GM06990 (cell line): ENCODE results near the gene HORMAD1.
A peak's percentile ranks its signal among the peaks of the same experiment; 100 is the strongest.

Source experiments
- DNase-seq: peaks from one replicate; pipeline ENCODE4 v3.0.0-alpha.2; 2011; ENCODE audit not compliant: insufficient read length; ENCODE audit errors: extremely low read depth
- H3K27me3 ChIP-seq: replicated peaks from 2 replicates; pipeline ENCODE4 v1.6.0; 2011; ENCODE audit warnings: low read length; ENCODE audit not compliant: control insufficient read depth, insufficient read depth
- H3K36me3 ChIP-seq: 2 replicates; pipeline ENCODE4 v1.5.1; 2011; ENCODE audit warnings: low read length; ENCODE audit not compliant: control insufficient read depth, insufficient read depth
- H3K4me3 ChIP-seq: replicated peaks from 2 replicates; pipeline ENCODE4 v1.5.1; 2011; ENCODE audit warnings: low read depth, mild to moderate bottlenecking, control low read depth, low read length
- CTCF ChIP-seq: IDR thresholded peaks from 2 replicates; pipeline ENCODE4 v1.5.1; 2011; ENCODE audit warnings: low read length, control low read depth, mild to moderate bottlenecking, inconsistent platforms; ENCODE audit not compliant: insufficient read depth, poor library complexity, severe bottlenecking

HORMAD1 gene

GRCh38 chr1:150708595-150708994 lies 12.1 kb downstream of the HORMAD1 start:
- no peak for DNase-seq
- no peaks in the 10 kb centered on the region for H3K36me3 ChIP-seq
- no peaks in the 10 kb centered on the region for H3K27me3 ChIP-seq
- no peak overlapping the region for H3K4me3 ChIP-seq
- TF ChIP-seq CTCF, result no peak

DNA sequence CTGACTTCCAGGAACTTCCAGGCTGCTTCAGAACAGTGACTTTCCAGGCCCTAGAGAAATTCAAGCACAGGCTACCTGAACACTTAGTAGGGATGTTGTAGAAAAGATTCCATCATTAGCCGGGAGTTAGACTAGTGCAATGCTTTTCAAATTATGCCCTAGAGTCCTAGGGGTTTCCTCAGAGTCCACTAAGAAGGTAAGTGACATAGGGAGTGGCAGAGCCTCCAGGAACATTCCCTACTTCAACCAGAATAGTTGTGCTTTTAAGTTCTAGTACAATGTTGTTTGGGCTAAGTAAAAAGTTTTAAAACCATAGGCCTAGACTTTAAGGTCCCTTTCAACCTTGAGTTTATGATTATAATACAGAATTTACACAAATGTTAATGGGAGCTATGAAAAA lies 14.6 kb downstream of the HORMAD1 start:
- H3K27me3 ChIP-seq, result no peaks in the 10 kb centered on the region
- no peak for DNase-seq
- H3K36me3 ChIP-seq, result no peaks in the 10 kb centered on the region
- TF ChIP-seq CTCF, result no peak
- H3K4me3 ChIP-seq, result no peak overlapping the region

- Histone ChIP-seq H3K36me3 (no peaks in the 10 kb centered on the region), H3K4me3 (no peak overlapping the region), H3K27me3 (no peaks in the 10 kb centered on the region)
- no peak for DNase-seq
- no peak for TF ChIP-seq CTCF
Measured at GRCh38 chr1:150703427-150703826, 17.3 kb downstream of the HORMAD1 start.

- DNase-seq, result peak; percentile 84
- H3K36me3 ChIP-seq, result no peaks in the 10 kb centered on the region
- peak within 1 kb of the TSS; percentile 97 for H3K4me3 ChIP-seq
- no peak for TF ChIP-seq CTCF
- H3K27me3 ChIP-seq, result no peaks in the 10 kb centered on the region
Measured at GRCh38 chr1:150696995-150697927, 23.4 kb downstream of the HORMAD1 start, which contains the start of gene GOLPH3L. GOLPH3L (minus strand) TSS chr1:150697154; CDS start chr1:150694838, 2,316 bp downstream.

DNA sequence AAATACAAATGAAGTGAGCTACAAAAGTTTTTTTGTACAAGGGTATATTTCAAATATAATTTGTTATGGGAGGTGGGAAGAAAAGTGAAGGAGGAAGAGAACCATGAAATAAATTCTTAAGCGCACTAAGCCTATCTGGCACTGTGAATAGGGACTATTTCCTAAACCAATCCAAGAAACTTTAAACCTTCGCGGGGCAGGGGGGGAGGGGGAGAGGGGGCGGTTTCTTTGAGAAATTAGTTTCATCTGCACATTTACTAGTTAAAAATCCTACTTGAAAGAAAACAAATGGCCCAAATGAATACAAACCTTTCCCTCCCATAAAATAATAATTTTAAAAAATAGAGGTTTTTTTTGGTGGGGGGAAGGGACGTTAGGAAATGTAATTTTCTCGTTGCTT lies 24.1 kb downstream of the HORMAD1 start:
- DNase-seq, result no peak
- no peak for TF ChIP-seq CTCF
- Histone ChIP-seq H3K27me3 (no peaks in the 10 kb centered on the region), H3K4me3 (peak overlapping the region; percentile 97), H3K36me3 (no peaks in the 10 kb centered on the region)

DNA sequence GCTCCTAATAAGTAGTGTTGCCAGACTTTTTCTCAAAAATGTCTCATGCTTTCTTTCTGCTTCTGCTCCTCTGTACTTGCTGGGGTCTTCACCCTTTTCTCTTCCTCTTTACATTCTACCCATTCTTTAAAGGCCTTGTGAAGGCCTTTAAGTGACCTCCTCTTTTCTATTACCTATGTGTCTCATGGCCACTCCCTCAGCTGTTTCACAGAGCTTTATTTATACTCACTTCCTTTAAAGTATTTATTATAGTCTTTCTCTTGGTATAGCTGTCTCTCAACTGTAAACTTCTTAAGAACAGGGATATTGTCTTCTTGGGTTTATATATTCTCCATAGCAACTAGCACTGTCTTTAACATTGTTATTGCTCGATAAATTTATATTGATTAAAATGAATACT lies 24.5 kb downstream of the HORMAD1 start:
- no peaks in the 10 kb centered on the region for H3K27me3 ChIP-seq
- no peak for DNase-seq
- no peaks in the 10 kb centered on the region for H3K36me3 ChIP-seq
- no peak for TF ChIP-seq CTCF
- peak overlapping the region; percentile 97 for H3K4me3 ChIP-seq
